M059J (cell line): ENCODE results near the gene MGAT4C. TPM values are rescaled to one million over a fixed set of nuclear protein-coding genes. Genes with fewer than 3 reads are reported as not detected.
A peak's percentile ranks its signal among the peaks of the same experiment; 100 is the strongest.
"Not testable (repeated sequence)": the region's sequence is repeated elsewhere in the genome, so short reads cannot be mapped to it uniquely, and the experiment has no call there.

ENCODE experiments used
- DNase-seq: peaks from one replicate; pipeline ENCODE4 v3.0.0-alpha.2; 2012; ENCODE audit warnings: low read depth
- total RNA-seq: library from RNA; depleted of rRNA; stranded (reverse); fragments of >200 nt; shearing (Covaris generic); gene quantifications from 2 replicates; pipeline ENCODE4 v1.2.3, GENCODE V29; 2014

The MGAT4C gene
- total RNA-seq, 1 experiment from 2014 or later: not detected

- peak; percentile 56 for DNase-seq
Observed at GRCh38 chr12:86134561-86134960, 121.6 kb downstream of the MGAT4C start.

GRCh38 chr12:86126900-86127299 is 129.3 kb downstream of the MGAT4C start:
- not testable (repeated sequence) for DNase-seq

DNA sequence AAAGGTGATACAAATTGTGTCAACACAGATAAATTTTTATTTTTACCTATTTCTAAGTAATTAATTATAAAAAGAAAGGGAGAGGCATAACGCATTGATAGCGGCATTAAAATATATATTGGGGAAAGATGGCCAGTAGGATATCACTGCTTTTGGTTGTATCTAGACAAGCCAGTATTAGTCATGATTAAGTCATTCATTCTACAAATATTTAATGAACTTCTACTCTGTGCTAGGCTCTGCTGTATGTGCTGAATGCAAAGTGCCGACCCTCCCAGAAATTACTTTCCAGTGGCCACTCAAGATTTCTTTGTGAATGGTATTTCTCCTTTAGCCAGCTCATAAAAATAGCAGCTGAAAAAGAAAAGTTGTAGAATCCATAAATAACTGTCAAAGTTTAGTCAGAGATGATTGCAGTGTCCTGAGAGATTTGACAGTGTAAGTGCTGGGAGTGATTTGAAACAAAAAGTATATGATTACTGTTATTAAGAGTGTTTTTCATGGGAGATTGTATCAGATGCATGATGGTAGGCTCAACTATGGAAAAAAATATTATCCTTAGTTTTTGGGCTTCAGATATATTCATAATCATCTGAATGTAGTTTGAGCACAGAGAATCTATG is 133.2 kb downstream of the MGAT4C start:
- no peak for DNase-seq

GRCh38 chr12:86118161-86118560 is 138.0 kb downstream of the MGAT4C start:
- DNase-seq: no peak

DNA sequence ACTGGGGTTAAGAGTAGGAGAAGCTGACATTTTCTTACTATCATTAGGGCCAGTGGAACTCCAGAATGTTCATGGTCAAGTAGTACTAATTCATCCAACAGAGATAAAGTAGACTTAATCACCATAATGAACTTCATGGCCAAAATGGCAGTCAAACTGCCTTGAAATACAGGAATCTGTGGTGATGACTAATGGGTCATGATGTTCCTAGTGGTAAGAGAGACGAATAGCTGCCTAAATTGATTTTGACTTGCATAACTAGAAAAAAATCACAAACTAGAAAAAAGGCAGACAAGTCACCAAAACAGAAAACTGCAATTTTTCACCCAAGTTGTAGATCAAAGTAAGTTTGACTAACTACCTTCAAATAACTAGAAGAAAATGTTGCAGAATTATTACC is 138.5 kb downstream of the MGAT4C start:
- DNase-seq: peak; percentile 48

- peak; percentile 4 for DNase-seq
Observed at GRCh38 chr12:86104087-86104486, 152.1 kb downstream of the MGAT4C start.

- no peak for DNase-seq
Observed at GRCh38 chr12:86097161-86097560, 159.0 kb downstream of the MGAT4C start.

GRCh38 chr12:86091681-86092080 is 164.5 kb downstream of the MGAT4C start:
- DNase-seq: no peak

DNA sequence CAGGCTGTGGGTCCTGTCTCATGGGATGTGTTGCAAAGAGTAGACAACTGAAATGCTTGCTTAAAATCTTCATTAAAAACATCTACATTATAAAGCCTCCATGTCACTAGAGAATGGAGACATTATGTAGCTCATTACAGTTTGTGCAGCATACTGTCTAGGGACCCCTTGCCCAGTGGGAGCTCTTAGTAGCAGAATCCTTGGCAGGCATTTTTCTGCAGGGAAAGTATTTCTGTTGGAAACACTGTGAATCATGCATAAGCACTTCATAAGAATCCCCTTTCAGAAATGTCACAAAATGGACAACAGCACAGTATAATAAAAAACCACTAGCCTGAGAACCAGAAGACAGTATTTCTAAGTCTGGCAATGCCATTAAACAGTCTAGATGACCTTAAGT is 174.3 kb downstream of the MGAT4C start:
- DNase-seq: no peak

DNA sequence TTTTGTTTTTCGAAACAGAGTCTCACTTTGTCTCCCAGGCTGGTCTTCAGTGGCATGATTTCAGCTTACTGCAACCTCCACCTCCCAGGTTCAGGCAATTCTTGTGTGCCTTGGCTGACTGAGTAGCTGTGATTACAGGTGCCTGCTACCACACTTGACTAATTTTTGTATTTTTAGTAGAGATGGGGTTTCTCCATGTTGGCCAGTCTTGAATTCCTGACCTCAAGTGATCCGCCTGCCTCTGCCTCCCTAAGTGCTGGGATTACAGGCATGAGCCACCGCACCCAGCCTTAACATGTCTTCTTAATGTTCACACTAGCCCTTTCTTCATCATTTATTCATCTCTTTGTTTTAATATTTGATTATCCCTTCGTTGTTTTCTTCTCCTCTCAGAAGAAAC is 197.1 kb downstream of the MGAT4C start:
- DNase-seq: not testable (repeated sequence)

DNA sequence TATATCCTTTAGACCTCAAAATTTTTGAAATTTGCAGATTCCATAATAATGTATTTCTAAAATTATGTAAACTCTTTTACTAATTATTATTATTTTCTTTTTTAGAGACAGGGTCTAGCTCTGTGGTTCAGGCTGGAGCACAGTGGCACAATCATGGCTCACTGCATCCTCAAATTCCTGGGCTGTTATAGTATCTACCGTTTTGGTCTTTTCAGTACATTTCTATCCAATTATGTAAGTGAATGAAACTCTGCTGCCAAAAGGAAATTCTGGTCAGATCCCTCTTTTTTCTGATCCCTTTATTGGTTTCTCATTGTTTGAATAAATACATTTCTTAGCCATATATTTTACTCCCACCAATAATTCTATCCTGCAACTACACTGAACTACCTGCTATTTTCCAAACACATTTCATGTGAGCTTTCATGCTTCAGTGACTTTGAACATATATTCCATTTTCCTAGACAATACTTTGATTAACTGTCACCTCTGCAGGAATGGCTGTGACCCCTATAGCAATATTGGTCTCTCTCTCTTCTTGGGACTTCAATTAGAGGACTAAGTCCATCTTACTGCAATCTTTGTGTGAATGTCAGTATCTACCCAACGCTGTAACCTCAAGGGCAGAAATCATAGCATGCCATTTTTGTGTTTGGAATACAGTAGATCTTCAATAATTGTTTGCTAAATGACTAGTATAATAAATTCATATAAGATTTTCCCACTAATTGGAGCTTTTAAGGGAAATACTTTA is 198.9 kb downstream of the MGAT4C start:
- DNase-seq: no peak

DNA sequence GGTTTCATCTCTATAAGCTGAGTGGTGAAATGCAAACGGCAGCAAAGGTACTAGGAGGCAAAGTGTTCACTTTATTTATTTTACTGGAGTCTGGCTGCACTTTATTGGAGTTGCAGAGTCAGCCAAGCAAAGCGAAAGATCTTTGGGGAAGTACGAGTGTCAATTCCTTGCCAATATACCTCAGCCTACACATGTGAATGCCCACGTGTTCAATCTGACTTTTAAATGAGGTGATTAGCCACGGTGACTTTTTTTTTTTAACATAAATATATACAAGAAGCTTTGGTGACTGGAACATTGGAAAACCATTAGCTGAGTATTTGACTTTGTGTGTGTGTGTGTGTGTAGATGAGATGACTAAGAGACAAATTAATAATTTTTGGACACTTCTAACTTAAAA is 203.3 kb downstream of the MGAT4C start:
- peak; percentile 6 for DNase-seq

GRCh38 chr12:86050010-86050409 is 206.2 kb downstream of the MGAT4C start:
- DNase-seq: no peak

- no peak for DNase-seq
Observed at GRCh38 chr12:86044396-86044795, 211.8 kb downstream of the MGAT4C start.

- no peak for DNase-seq
Observed at GRCh38 chr12:86042062-86042461, 214.1 kb downstream of the MGAT4C start.

DNA sequence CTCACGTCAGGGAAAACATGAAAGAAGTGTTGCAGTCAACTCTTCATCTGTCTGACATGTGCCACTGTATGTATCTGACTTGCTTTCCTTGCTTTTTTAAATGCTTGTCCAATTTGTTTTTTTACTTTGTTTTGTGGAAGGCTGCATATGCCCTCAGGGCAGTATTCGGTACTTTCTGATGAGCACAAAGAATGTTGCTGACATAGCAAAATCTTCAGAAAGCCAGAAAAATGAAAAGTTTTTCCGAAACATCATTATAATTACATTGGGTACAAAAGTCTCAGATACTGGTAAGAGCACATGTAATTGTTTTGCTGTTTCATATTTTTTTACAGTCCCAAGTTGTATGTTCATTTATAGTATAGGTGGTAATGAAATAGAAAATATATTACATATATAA is 237.8 kb downstream of the MGAT4C start:
- DNase-seq: peak; percentile 20

DNA sequence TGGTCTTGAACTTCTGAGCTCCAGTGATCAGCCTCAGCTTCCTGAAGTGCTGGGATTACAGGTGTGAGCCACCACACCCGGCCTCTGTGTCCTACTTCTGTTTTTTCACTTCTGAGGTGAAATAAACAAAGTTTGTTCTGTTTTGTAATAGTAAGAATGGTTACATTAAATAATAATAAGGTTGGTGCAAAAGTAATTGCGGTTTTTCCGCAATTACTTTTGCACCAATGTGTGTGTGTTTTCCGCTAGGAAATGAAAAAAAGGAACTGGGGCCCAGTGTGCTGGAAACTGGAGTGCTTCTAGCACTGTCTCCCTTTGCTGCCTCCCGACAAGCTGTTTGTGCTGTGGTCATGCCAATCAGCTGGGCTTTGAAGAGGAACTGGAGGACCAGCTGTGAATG is 241.2 kb downstream of the MGAT4C start:
- DNase-seq: no peak

GRCh38 chr12:86006727-86007126 is 249.5 kb downstream of the MGAT4C start:
- DNase-seq: peak; percentile 37

DNA sequence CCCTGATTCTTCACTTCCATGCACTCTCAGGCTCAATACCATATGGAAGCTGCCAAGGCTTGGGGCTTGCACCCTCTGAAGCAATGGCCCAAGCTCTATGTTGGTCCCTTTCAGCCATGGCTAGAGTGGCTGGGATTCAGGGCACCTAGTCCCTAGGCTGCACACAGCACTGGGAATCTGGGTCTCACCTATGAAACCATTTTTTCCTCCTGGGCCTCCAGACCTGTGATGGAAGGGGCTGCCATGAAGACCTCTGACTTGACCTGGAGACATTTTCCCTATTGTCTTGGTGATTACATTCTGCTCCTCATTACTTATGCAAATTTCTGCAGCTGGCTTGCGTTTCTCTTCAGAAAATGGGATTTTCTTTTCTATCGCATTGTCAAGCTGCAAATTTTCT is 258.1 kb downstream of the MGAT4C start:
- DNase-seq: no peak

GRCh38 chr12:85996280-85996679 is 259.9 kb downstream of the MGAT4C start:
- DNase-seq: peak; percentile 15

GRCh38 chr12:85993746-85994145 is 262.4 kb downstream of the MGAT4C start:
- no peak for DNase-seq

DNA sequence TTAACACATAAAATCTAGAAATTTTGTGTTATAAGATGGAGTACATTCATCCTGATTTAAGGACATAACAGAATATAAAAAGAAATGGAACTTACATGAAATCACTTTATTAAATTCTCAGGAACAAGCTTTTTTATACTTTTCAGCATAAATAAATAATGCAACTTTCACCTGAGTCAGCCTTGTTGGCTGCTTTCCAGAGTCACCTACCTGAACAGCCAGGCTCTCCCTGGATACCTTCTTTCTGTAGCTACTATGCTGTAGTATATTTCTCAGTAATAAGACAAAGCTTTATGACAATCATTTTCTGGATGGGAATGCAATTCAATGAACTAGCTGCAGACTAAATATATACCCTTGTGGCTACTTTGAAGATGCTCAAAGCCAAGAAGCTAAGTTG is 270.2 kb downstream of the MGAT4C start:
- no peak for DNase-seq

- DNase-seq: no peak
Observed at GRCh38 chr12:85983601-85984000, 272.6 kb downstream of the MGAT4C start.

DNA sequence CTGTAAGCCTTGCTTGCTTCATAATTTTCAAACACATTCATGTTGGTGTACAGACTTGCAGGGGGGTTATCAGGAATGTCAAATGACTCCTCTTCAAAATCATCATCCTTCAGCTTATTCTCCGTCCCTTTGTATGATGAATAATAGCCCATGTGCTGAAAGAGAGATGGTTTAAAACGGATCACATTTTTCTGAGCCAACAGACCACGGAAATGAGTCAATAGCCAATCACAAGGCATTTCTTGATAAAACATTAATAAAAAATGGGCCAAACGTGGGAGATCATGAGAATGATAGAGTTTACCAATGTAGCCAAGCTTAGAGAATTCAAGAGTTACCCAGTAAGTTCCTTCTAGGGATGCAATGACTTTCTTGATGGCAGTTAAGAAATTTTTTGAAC is 276.6 kb downstream of the MGAT4C start:
- DNase-seq: no peak
